Epidermal melanocyte (primary cell): ENCODE measurements around the gene ZBED1.
"Not testable (repeated sequence)": the region's sequence is repeated elsewhere in the genome, so short reads cannot be mapped to it uniquely, and the experiment has no call there.

ENCODE experiments used
- DNase-seq: peaks from one replicate; pipeline ENCODE4 v3.0.0; 2011; ENCODE audit warnings: low spot score; ENCODE audit not compliant: insufficient read length

Gene ZBED1

GRCh38 chrX:2457289-2458133 is 43.3 kb downstream of the ZBED1 start:
- DNase-seq: no peak

GRCh38 chrX:2456091-2456490 is 44.7 kb downstream of the ZBED1 start:
- not testable (repeated sequence) for DNase-seq

- not testable (repeated sequence) for DNase-seq
These were observed 46.2 kb downstream of the ZBED1 start for GRCh38 chrX:2454620-2455019.

- no peak for DNase-seq
These were observed 48.0 kb downstream of the ZBED1 start for GRCh38 chrX:2452799-2453198.

- no peak for DNase-seq
These were observed 48.4 kb downstream of the ZBED1 start for GRCh38 chrX:2452317-2452784.

GRCh38 chrX:2451501-2452316 is 49.1 kb downstream of the ZBED1 start:
- DNase-seq: no peak

GRCh38 chrX:2450681-2451080 is 50.1 kb downstream of the ZBED1 start:
- DNase-seq: no peak

GRCh38 chrX:2449135-2449886 is 51.5 kb downstream of the ZBED1 start:
- DNase-seq: no peak

- DNase-seq: no peak
These were observed 53.3 kb downstream of the ZBED1 start for GRCh38 chrX:2447484-2447883.

GRCh38 chrX:2446815-2447214 is 54.0 kb downstream of the ZBED1 start:
- DNase-seq: no peak

GRCh38 chrX:2445662-2446623 is 54.8 kb downstream of the ZBED1 start:
- DNase-seq: no peak

GRCh38 chrX:2442694-2443093 is 58.1 kb downstream of the ZBED1 start:
- no peak for DNase-seq

GRCh38 chrX:2441466-2441865 is 59.3 kb downstream of the ZBED1 start:
- DNase-seq: no peak

- no peak for DNase-seq
These were observed 61.2 kb downstream of the ZBED1 start for GRCh38 chrX:2439613-2440012.
